Measurements from ENCODE around the gene WWTR1.

WWTR1 gene

DNA sequence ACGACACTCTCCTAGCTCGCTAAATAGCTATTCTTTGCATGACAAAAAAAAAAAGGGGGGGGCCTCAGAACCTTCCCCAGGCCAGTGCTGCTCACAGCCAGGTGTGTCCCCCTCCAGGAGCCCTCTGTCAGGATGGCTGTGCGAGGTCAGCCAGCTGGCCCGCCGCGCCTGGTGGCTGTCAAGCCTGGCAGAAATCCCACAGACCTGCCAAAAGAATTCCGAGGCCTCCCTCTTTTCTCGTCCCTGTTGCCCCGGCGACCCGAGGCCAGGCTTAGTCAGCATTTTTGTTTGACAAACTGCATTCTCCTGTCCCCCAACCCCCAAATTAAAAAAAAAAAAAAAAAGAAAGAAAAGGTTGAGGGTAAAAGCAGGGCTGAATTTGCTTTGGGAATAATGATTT is 121.4 kb downstream of the WWTR1 start:
- DNase-seq (ENCODE audit: low read depth in 2 of 2, low spot score in 1 of 2): no peak

DNA sequence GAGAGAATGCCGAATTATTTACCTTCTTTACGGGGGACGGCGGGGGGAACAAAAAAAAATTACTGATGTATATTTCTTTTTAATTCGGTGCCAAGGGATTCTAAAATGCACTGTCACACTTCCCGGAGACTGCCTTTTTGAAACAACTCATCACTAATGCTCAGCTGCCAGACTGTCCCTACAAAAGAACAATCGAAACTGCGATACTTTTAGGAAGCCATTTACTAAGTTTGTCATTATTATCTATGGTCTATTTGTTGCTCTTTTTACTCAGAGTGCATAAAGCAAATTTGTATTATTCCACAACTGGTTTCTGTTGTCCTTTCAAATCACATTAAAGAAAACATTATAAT is 122.5 kb downstream of the WWTR1 start:
- DNase-seq (ENCODE audit: low read depth in 2 of 2, low spot score in 1 of 2): no peak

DNA sequence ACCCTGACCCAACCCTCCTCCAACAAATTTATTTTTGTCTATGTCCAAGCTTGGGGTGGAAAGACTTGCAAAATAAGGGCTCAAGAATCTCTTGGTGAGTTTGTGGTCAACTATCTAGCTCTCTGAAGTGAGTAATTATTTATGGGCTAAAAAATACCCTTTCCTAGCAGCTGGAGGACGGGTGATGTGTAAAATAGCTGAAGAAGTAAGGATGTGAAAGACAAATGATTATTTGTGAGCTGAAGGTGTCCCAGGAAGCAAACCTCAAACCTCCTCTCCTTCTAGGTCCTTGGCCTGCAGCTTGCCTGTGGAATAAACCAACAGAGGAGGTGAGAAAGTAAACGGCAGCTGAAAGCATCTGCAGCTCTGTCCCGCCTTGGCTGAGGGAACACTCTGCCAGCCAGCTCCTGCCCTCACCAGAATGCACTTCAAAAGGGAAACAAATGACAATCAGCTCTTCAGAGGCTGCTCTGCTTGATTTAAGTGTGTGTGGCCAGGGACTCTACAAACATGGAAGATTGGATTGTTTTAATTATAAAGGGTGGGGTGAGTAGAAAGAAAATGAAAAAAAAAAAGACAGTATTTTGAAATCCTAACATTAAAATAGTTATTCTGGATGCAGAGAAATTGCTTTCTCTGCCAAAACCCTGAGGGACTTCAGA is 123.0 kb downstream of the WWTR1 start:
- no peak for DNase-seq (ENCODE audit: low read depth in 2 of 2, low spot score in 1 of 2)

DNA sequence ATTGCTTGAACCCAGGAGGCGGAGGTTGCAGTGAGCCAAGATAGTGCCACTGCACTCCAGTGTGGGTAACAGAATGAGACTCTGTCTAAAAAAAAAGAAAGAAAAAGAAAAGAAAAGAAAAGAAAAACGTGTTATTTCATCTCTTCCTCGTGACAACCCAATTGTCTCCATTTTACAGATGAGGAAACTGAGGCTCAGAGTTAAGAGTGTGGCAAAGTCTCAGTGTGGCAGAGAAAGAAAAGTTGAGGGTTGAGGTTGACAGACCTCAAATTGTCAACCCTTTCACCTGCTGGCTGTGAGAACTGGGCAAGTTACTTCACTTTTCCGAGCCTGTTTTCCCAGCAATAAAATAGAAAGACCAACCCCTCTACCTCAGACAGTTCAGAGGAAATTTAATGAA is 123.7 kb downstream of the WWTR1 start:
- no peak for DNase-seq (ENCODE audit: low read depth in 2 of 2, low spot score in 1 of 2)

DNA sequence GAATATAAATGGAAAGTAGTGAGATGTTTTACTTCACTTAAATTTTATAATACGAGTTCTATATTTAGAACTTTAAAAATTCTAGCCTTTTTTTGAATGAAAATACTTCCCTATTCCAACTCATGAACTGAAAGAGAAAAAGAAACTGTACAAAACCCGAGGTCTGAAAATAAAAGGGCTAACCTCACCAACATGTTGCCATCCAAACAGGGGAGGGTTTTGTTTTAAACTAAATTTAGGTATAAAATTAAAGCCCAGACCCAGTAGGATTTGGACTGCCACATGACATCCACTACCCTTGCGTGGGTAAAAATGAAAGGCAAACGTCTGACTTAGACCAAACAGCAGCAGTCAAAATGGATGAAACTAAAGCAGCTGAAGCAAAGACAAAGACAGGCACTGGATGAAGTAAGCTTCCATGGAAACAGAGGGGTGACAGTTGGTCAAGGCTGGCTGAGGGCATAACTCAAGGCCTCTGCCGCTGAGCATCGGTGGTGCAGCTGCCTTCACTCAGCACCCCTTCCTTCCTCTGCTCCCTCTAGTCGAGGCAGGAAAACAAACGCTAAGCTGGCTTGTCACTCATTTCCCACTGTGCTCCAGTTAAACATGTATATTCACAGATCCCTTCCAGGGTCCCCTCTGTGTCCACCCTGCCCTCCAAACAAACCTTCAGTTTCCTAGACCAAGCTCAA is 125.2 kb downstream of the WWTR1 start:
- DNase-seq (ENCODE audit: low read depth in 2 of 2, low spot score in 1 of 2): no peak

DNA sequence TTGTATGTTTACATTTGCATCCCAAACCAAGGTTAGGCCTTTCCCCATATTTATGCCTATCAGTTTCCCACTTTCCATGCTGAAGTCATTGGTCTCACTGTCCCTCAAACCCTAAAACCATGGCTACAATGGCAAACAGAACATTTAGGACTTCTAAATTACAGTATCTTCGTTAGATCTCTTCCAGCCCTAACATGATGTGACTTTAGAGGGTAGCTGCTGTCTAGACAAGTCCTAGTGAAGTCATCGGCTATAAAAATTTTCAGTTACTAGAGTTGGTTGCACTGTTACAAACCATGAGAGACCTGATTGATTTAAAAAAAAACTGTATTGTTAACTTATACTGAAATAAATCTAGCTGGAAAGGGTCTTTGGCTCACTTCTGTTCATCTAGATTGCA is 128.7 kb downstream of the WWTR1 start:
- no peak for DNase-seq (ENCODE audit: low read depth in 2 of 2, low spot score in 1 of 2)

DNA sequence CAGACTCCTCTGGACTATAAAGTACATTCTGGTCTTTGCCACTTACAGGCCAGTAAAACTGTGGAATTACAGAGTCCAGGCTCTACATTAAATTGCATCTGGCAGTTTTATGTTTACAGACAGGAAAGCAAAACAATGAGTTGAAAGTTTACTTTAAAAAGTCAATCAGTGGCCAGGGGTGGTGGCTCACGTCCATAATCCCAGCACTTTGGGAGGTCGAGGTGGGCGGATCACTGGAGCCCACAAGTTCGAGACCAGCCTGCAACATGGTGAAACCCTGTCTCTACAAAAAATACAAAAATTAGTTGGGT is 129.5 kb downstream of the WWTR1 start:
- DNase-seq (ENCODE audit: low read depth in 2 of 2, low spot score in 1 of 2): no peak

DNA sequence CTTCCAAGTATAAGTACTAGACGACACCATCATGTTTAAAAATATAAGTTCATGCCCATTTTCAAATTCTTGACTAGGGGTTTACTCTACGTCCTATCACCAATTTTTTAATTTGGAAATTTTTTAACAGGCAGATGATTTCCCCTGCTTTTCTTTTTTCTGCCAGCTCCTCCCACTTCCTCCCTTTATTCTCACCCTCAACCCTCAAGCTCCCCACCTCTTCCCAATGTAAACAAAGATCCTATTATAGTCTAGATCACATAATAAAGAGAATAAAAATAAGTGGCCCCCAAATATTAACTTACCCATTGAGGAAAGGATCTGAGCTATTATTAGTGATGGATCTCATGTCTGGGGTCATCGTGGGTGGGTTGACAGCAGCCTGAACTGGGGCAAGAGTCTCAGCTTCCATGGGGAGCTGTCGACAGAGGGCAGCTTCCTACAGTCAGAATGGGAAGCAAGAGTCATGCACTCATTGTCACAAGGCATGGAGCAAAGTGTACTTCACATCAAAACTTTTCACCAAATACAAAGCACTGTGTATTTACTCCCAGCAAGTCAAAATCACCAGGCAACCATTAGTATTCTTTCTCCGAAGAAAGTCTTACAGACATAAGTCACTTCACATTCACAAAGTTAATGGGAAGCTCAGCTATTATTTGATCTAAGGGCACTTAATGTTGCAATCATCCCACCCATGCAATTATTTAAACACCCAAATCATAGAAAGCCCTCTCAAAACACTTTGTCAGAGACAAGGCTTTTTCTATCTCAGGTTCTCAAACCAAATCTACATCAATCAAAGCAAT is 130.1 kb downstream of the WWTR1 start:
- no peak for DNase-seq (ENCODE audit: low read depth in 2 of 2, low spot score in 1 of 2)

DNA sequence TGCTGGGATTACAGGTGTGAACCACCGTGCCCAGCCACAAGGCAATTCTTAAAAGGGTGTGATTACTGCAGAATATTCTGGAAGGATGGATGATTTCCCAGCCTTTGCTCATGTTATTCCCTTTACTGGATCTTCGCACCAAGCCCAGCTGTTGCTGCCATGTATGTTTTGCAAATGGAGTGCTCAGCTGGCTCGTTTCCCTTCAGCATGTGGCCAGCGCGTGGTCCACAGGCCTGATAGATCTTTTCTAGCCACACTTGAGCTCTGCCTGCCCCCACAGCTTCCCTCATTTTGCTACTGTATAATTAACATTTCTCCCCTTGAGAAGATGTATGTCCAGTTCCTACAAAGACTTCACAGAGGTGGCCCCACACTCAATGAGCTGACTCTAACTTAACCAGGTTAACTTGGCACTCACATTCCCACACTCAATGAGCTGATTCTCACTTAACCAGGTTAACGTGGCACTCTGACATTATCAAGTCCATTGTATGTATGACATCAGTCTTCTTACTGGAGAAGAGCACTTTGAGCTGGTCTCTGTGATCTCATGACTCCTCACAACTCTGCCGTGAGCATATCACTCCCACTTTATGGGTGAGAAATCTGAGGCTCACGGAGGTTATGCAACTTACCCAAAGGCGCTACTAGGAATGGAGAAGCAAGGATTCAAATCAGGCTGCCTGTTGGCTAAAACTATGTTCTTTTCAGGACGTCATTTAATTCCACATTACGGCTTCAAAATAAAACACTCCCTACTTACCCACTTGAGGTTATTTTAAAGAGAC is 134.1 kb downstream of the WWTR1 start:
- DNase-seq (ENCODE audit: low read depth in 2 of 2, low spot score in 1 of 2): no peak

DNA sequence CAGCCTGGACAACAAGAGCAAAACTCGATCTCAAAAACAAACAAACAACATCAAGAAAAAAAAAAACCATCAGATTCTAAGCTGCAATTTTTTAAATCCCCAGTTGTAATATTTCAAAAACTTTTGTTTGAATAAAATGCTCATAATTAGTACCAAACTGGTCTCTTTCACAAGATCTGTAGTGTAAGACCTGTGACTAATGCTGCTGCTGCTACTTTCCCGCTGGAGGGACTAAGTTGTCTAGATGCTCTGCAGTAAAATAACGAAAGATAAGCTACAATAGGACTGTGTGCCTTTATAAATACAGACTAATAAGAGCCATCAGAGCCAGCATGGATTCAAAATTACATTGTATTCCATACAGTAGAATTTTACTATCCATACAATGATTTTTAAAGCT is 137.9 kb downstream of the WWTR1 start:
- DNase-seq (ENCODE audit: low read depth in 2 of 2, low spot score in 1 of 2): no peak

DNA sequence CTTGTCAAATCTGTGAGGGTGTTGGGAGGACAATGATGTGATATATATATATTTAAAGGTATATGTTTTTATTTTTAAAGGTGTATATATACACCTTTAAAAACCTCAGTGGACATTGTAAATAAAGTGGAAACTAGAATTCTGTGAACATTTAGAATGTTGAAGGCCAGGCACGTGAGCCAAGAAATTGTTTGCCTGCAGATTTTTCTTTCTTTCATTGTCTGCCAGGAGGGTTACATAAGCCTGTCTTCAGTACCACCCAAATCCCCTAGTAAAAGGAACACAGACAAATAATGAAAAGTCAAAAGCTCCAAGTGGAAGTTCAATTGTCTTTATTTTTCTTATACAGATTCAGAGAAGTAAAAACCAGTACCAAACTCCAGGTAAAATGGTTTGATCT is 140.9 kb downstream of the WWTR1 start:
- no peak for DNase-seq (ENCODE audit: low read depth in 2 of 2, low spot score in 1 of 2)

DNA sequence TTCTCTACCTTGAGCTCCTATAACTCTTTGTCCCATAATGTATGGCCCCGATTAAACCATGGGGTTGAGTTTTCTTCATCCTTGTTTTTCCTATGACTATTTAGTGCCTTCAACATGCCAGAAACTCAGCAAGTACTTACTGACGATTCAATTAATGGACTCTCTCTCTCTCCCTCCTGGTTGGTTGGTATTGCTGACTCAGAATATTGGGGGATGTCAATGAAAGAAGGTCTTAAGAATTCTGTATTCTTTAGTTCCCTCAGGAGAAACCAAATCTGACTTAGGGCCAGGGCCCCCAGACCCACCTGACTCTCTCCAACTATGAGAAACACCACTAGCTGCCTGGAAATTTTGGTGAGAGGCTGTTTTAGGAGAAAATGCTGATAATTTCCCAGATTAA is 142.6 kb downstream of the WWTR1 start:
- DNase-seq (ENCODE audit: low read depth in 2 of 2, low spot score in 1 of 2): no peak

DNA sequence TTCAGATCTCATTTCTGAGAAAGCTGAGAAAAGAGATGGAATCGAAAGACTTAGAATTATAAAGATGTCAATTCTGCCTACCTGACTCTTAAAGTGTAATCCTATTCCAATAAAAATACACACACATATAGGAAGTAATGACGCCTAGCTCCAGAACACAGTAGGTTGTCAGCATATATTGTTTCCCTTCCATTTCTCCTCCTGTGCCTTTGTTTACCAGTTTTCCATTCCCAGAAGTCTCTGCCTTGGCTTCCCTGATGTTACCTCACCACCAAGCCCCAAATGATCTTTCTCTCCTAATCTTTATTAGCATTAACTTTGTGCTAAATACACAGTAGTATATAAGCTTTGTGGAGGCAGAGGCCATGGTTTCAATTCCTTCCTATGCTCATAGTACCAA is 143.4 kb downstream of the WWTR1 start:
- no peak for DNase-seq (ENCODE audit: low read depth in 2 of 2, low spot score in 1 of 2)

DNA sequence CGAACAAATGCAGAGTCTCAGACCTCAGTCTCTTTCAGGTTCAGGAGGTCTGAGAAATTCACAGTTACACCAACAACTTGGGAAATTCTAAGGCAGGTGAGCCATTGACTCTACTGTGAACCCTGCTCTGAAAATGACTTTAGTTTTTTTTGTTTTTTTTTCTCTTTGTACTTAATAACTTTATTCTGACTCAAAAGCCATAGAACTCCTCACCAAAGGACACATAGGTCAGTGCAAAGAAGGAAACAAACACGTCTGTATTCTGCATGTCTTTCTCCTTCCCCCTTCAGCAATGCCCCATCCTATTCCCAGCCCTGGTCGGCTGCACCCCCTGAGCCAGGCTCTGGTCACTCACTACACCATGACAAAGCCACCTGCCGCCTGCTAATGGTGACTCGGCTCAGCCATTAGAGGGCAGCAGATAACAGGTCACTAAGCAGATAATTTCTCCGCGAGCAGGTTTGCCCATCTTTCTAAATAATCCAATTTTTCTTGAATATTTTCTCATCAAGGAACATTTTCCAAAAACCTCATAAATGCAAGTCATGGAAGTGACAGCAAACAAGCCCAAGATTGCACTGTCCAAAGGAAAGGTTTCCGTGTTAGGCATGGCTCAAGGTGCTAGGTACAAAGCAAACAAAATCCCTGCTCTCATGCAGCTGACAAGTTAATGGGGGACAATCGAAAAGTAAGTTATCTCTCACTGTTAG is 145.6 kb downstream of the WWTR1 start:
- no peak for DNase-seq (ENCODE audit: low read depth in 2 of 2, low spot score in 1 of 2)

DNA sequence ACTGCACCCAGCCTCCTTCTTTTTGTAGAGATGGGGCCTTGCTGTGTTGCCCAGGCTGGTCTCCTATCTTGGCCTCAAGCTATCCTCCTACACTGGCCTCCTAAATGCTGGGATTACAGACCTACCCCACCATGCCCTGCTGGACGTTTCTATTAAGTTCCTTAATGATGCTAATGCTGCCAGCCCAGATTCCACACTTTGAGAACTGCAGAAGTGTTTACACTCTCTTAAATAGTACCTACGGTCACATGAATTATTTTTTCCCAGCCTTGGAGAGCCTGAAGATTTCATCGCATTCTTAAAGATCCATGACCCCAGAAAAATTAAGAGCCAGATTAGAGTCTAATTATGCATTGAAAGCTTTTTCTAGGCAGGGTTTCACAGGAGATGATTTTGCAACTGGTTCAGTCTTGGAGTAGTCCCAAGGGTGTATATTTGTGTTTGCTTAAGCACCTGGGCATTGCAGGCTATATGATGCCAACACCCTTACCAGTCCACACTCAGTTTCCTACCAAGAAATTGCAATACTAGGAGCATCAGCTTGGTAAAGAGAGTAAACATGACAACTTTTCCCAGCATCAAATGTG is 146.7 kb downstream of the WWTR1 start:
- no peak for DNase-seq (ENCODE audit: low read depth in 2 of 2, low spot score in 1 of 2)

DNA sequence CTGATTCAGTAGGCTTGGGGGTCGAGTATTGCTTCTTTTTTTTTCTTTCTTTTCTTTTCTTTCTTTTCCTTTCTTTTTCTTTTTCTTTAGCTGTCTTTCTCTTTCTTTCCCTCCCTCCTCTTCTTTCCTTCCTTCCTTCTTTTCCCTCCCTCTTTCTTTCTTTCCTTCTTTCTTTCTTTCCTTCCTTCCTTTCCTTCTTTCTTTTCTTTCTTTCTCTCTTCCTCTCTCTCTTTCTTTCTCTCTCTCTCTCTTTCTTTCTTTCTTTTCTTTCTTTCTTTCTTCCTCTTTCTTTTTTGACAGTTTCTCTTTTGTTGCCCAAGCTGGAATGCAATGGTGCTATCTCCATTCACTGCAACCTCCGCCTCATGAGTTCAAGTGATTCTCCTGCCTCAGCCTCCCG is 147.3 kb downstream of the WWTR1 start:
- no peak for DNase-seq (ENCODE audit: low read depth in 2 of 2, low spot score in 1 of 2)

DNA sequence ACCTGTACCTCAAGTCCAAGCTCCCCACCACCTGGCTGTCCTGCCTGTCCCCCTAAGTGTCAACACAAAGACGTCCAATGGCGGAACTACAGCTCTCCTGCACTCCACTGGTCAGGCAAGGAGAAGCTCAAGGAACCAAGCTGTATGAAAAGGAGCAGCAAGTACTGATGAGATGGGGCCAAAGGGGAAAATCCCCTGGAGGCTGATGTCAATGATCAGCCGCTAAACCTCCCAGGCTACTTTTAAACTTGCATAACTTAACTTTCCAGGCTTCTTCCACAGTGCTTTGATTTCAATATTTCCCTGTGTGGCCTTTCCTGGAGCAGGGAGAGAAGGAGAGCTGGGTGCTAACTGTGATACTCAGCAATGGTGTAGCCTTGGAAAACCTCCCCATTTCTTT is 148.3 kb downstream of the WWTR1 start:
- no peak for DNase-seq (ENCODE audit: low read depth in 2 of 2, low spot score in 1 of 2)

DNA sequence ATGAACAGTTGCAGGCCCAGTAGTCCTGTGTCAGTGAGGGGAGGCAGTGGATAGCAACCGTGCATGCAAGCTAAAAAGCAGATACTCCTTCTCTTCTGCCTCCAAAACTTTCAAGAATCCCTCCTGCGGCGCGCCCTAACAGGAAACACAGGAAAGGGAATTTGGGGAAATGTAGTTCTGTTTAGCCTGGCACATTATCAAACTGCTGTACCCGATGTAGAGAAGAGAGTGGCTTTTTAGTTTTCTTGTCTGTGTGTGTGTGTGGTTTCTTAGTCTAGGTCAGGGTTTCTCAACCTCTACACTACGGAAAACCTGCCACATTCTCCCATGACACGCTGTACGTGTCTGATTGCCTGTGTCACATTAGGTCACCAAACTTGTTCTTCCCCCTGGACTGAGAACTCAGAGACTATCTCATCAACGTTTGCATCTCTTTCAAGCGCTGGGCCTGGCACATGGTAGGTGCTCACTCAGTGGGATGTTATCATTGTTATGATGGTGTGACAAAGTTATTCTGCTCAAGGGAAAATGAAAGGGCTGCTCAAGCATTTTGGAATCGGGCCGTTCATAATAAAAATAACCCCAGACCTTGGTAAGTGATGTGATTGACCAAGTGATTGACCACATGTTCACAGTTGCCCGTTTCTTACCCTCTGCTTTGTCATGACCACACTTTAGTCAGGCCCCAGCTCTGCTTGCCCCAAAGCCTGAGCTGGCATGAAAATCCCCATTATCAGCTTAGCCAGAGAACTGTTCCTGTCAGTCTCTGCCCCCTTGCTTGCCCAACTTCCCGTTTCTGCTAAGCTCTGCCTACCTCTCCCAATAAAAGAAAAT is 150.1 kb downstream of the WWTR1 start:
- no peak for DNase-seq (ENCODE audit: low read depth in 2 of 2, low spot score in 1 of 2)

DNA sequence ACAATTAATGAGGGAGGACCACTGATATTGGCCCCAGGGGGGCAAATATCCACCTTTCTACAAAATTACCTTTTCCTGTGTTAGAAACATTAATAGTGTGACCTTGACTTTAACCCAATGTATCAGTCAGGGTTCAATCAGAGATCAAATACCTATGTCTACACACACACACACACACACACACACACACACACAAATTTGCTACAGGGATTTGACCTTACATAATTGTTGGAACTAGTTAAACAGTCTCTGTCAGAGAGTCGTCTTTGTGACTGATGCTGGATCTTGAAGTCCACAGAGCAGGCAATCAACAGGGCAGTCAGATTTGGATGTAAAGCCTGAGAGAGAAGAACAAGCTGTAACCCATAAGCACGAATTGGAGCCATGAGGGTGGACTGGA is 150.9 kb downstream of the WWTR1 start:
- no peak for DNase-seq (ENCODE audit: low read depth in 2 of 2, low spot score in 1 of 2)

DNA sequence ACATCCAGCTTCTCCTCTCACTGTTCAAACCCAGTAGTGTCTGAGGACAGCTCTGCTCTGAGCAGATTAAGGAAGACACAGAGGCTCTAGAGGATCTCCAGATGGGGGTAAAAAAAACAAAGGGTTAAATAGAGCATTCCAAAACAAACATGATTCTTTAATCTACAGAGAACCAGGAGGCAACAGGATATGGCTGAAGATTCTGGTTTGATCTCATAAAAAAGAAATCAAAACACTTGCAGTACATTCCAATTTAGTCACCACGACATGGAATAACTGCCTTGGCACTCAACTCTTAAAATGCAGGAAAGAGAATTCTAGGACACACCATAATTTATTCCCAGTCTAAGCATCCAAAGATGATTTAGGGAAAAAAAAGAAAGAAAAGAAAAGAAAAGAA is 151.3 kb downstream of the WWTR1 start:
- DNase-seq (ENCODE audit: low read depth in 2 of 2, low spot score in 1 of 2): no peak
